ENCODE results near the gene HES7.

Gene HES7

GRCh38 chr17:8137645-8138373, 13.9 kb upstream of the HES7 start:
- H3K4me3 ChIP-seq, result peak overlapping the region; percentile 68
- H3K27ac ChIP-seq, result peak overlapping the region; percentile 18; the same call in 1 of the 2 replicates
- peaks cover 30% of the 10 kb centered on the region for H3K36me3 ChIP-seq
- peak overlapping the region; percentile 96 for H3K4me2 ChIP-seq
- no peaks in the 10 kb centered on the region for H3K9me3 ChIP-seq
- peaks cover 18% of the 10 kb centered on the region for H3K4me1 ChIP-seq
- H3K9ac ChIP-seq, result peak overlapping the region; percentile 80
- H3K27me3 ChIP-seq, result no peaks in the 10 kb centered on the region
- peaks cover 22% of the 10 kb centered on the region; the same call in 1 of the 2 replicates for H4K20me1 ChIP-seq
- no peak for TF ChIP-seq Cebpa-rat (IDR thresholded peaks at IDR 0.05)

GRCh38 chr17:8133941-8134340, 10.0 kb upstream of the HES7 start:
- H3K9me3 ChIP-seq, result no peaks in the 10 kb centered on the region
- no peak overlapping the region for H3K4me2 ChIP-seq

GRCh38 chr17:8133399-8133798, 9.5 kb upstream of the HES7 start:
- Histone ChIP-seq H3K9me3 (no peaks in the 10 kb centered on the region), H3K36me3 (no peaks in the 10 kb centered on the region), H3K4me2 (no peak overlapping the region), H3K27ac (no peak overlapping the region), H4K20me1 (no peaks in the 10 kb centered on the region), H3K4me3 (no peak overlapping the region), H3K9ac (no peak overlapping the region), H3K4me1 (peaks cover 12% of the 10 kb centered on the region), H3K27me3 (peaks cover 18% of the 10 kb centered on the region; the same call in 1 of the 2 replicates)
- no peak for TF ChIP-seq Cebpa-rat (IDR thresholded peaks at IDR 0.05)

More at GRCh38 chr17:8133941-8134340, 10.0 kb upstream of the HES7 start:
- TF ChIP-seq Cebpa-rat (IDR thresholded peaks at IDR 0.05), result no peak
- Histone ChIP-seq H4K20me1 (no peaks in the 10 kb centered on the region), H3K4me1 (peaks cover 12% of the 10 kb centered on the region), H3K27me3 (peaks cover 12% of the 10 kb centered on the region; the same call in 1 of the 2 replicates), H3K9ac (no peak overlapping the region), H3K27ac (no peak overlapping the region), H3K4me3 (no peak overlapping the region), H3K36me3 (no peaks in the 10 kb centered on the region)

GRCh38 chr17:8131844-8132441, 8.0 kb upstream of the HES7 start:
- Histone ChIP-seq H3K9ac (no peak overlapping the region), H4K20me1 (no peaks in the 10 kb centered on the region), H3K27me3 (peaks cover 32% of the 10 kb centered on the region; the same call in 1 of the 2 replicates), H3K36me3 (no peaks in the 10 kb centered on the region), H3K27ac (no peak overlapping the region), H3K9me3 (no peaks in the 10 kb centered on the region), H3K4me1 (peaks cover 5% of the 10 kb centered on the region), H3K4me2 (no peak overlapping the region), H3K4me3 (no peak overlapping the region)
- TF ChIP-seq Cebpa-rat (IDR thresholded peaks at IDR 0.05), result no peak

- no peak overlapping the region for H3K4me2 ChIP-seq
- TF ChIP-seq Cebpa-rat (IDR thresholded peaks at IDR 0.05), result no peak
Observed at GRCh38 chr17:8128125-8128784, 4.3 kb upstream of the HES7 start.

GRCh38 chr17:8126491-8127066, 2.7 kb upstream of the HES7 start:
- H3K27me3 ChIP-seq, result peaks cover 77% of the 10 kb centered on the region
- TF ChIP-seq Cebpa-rat (IDR thresholded peaks at IDR 0.05), result no peak
- H3K36me3 ChIP-seq, result no peaks in the 10 kb centered on the region
- no peaks in the 10 kb centered on the region for H3K9me3 ChIP-seq
- H3K9ac ChIP-seq, result peak overlapping the region; percentile 73
- peak overlapping the region; percentile 95 for H3K4me2 ChIP-seq
- no peak overlapping the region for H3K27ac ChIP-seq
- H4K20me1 ChIP-seq, result peaks cover 39% of the 10 kb centered on the region
- peak overlapping the region; percentile 71 for H3K4me3 ChIP-seq
- peaks cover 40% of the 10 kb centered on the region for H3K4me1 ChIP-seq

More at GRCh38 chr17:8128125-8128784, 4.3 kb upstream of the HES7 start:
- Histone ChIP-seq H3K27ac (no peak overlapping the region), H3K4me3 (no peak overlapping the region), H3K9me3 (no peaks in the 10 kb centered on the region), H4K20me1 (peaks cover 22% of the 10 kb centered on the region), H3K27me3 (peaks cover 60% of the 10 kb centered on the region), H3K4me1 (peaks cover 31% of the 10 kb centered on the region), H3K9ac (no peak overlapping the region), H3K36me3 (no peaks in the 10 kb centered on the region)

GRCh38 chr17:8125947-8126490, 2.1 kb upstream of the HES7 start:
- Histone ChIP-seq H3K4me3 (peak overlapping the region; percentile 71), H3K4me2 (peak overlapping the region; percentile 95), H3K9ac (peak overlapping the region; percentile 70), H3K4me1 (peaks cover 42% of the 10 kb centered on the region), H3K27me3 (peaks cover 83% of the 10 kb centered on the region), H4K20me1 (peaks cover 42% of the 10 kb centered on the region), H3K36me3 (no peaks in the 10 kb centered on the region), H3K9me3 (no peaks in the 10 kb centered on the region), H3K27ac (0 out of 2 replicates have a peak overlapping the region, but pooled peaks have one; percentile 26)
- no peak for TF ChIP-seq Cebpa-rat (IDR thresholded peaks at IDR 0.05)

- peaks cover 89% of the 10 kb centered on the region for H3K27me3 ChIP-seq
- H3K4me1 ChIP-seq, result peaks cover 49% of the 10 kb centered on the region
- H3K9me3 ChIP-seq, result no peaks in the 10 kb centered on the region
- peak overlapping the region; percentile 70 for H3K9ac ChIP-seq
- peak overlapping the region; percentile 95 for H3K4me2 ChIP-seq
- peak overlapping the region; percentile 71 for H3K4me3 ChIP-seq
- H3K27ac ChIP-seq, result no peak overlapping the region
- H4K20me1 ChIP-seq, result peaks cover 48% of the 10 kb centered on the region
- no peaks in the 10 kb centered on the region for H3K36me3 ChIP-seq
- no peak for TF ChIP-seq Cebpa-rat (IDR thresholded peaks at IDR 0.05)
Observed at GRCh38 chr17:8125154-8125946, 1.4 kb upstream of the HES7 start.

Measured in BLaER1 (cell line).